NB4 (cell line): ENCODE measurements around the gene SLC13A1.

ENCODE experiments used
- MYC ChIP-seq: IDR thresholded peaks from 2 replicates; pipeline ENCODE4 v1.6.1; 2011; ENCODE audit warnings: low read depth, low read length
- POLR2A ChIP-seq: IDR thresholded peaks from 2 replicates; pipeline ENCODE4 v1.6.1; 2011; ENCODE audit warnings: mild to moderate bottlenecking; ENCODE audit not compliant: insufficient read length; ENCODE audit errors: extremely low read depth
- TF ChIP-seq, protein P1 (sequence below): IDR thresholded peaks from one replicate; pipeline ENCODE4 v1.5.1; 2012; ENCODE audit warnings: low read depth, low read length
- TF ChIP-seq, protein P2 (sequence below): IDR thresholded peaks from 2 replicates; pipeline ENCODE4 v1.6.1; 2011; ENCODE audit warnings: low read depth, low read length

DNA sequence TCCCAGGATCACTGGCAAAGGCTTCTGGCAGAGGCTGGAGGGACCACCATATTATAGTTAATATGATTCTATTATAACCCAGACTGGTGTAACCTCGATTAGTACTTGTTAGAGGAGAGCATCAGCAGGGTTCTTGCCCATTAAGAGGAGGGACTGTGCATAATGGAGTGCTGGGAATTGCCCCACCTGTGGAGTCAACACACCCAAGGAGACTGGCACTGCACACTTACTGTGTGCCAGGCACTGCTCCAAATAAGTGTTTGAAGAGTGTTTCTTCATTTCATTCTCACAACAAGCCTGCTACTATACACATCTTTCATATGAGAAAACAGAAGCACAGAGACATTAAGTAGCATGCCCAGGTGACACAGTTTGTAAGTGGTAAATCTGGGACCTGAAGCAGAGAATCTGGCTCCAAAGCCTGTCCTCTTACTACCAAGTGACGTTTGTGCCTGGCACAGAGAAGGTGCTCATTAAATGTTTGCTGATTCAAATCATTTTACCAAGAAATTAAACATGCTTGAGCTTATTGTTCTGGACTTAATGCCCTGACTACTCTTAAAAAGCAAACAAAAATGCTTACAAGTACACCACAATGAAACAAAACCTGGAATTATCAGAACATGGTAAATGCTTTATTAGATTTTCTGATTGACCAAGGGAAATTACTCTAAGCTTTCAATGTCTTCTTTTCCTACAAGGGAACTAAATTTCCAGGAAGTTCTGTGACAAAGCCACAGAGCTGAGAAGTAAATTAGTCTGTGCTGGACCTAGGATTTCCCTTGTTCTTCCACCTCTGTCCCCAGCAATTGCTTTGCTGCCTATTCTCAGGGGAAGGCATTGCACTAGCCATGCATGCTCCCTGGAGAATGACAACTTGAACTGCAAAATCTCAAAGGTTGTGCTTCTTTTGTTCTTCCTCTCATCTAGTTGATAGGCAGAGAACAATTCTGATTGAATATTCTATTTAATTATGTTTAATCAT, 809 bp downstream of the SLC13A1 start:
- TF ChIP-seq, protein P1, sequence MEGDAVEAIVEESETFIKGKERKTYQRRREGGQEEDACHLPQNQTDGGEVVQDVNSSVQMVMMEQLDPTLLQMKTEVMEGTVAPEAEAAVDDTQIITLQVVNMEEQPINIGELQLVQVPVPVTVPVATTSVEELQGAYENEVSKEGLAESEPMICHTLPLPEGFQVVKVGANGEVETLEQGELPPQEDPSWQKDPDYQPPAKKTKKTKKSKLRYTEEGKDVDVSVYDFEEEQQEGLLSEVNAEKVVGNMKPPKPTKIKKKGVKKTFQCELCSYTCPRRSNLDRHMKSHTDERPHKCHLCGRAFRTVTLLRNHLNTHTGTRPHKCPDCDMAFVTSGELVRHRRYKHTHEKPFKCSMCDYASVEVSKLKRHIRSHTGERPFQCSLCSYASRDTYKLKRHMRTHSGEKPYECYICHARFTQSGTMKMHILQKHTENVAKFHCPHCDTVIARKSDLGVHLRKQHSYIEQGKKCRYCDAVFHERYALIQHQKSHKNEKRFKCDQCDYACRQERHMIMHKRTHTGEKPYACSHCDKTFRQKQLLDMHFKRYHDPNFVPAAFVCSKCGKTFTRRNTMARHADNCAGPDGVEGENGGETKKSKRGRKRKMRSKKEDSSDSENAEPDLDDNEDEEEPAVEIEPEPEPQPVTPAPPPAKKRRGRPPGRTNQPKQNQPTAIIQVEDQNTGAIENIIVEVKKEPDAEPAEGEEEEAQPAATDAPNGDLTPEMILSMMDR = no peak
- TF ChIP-seq POLR2A (no peak), MYC (no peak)
- TF ChIP-seq, protein P2, sequence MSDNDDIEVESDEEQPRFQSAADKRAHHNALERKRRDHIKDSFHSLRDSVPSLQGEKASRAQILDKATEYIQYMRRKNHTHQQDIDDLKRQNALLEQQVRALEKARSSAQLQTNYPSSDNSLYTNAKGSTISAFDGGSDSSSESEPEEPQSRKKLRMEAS = no peak
